Measurements from ENCODE around the gene TBX18.

TBX18 gene

GRCh38 chr6:84667252-84668213, 96.9 kb downstream of the TBX18 start:
- Histone ChIP-seq H3K4me3 (ENCODE audit: low read length) (no peak overlapping the region), H3K36me3 (ENCODE audit: control insufficient read depth, low read length) (no peaks in the 10 kb centered on the region), H3K4me1 (ENCODE audit: control insufficient read depth, low read length) (no peaks in the 10 kb centered on the region), H3K9me3 (ENCODE audit: control insufficient read depth, insufficient read depth, low read length) (no peaks in the 10 kb centered on the region), H3K9me2 (replicated peaks; ENCODE audit: control insufficient read depth, low read length) (no peaks in the 10 kb centered on the region), H3K27me3 (ENCODE audit: control insufficient read depth, low read length) (no peaks in the 10 kb centered on the region), H3K4me2 (ENCODE audit: low read length) (no peak overlapping the region), H3K27ac (ENCODE audit: low read depth, low read length) (no peak overlapping the region), H4K20me1 (ENCODE audit: control insufficient read depth, insufficient read depth, low read depth, low read length) (no peaks in the 10 kb centered on the region), H3F3A (ENCODE audit: control insufficient read depth, insufficient read depth) (no peaks in the 10 kb centered on the region), H3K79me2 (ENCODE audit: control insufficient read depth, low read length) (no peaks in the 10 kb centered on the region)
- no peak for TF ChIP-seq EZH2phosphoT487 (IDR thresholded peaks at IDR 0.05; ENCODE audit: borderline replicate concordance, low read length)
- TF ChIP-seq CTCF (IDR thresholded peaks at IDR 0.05; ENCODE audit: low read depth, low read length, poor library complexity, severe bottlenecking): no peak

GRCh38 chr6:84665401-84665800, 99.0 kb downstream of the TBX18 start:
- no peak overlapping the region for H3K4me2 ChIP-seq (ENCODE audit: low read length)
- TF ChIP-seq EZH2phosphoT487 (IDR thresholded peaks at IDR 0.05; ENCODE audit: borderline replicate concordance, low read length) (no peak), CTCF (IDR thresholded peaks at IDR 0.05; ENCODE audit: low read depth, low read length, poor library complexity, severe bottlenecking) (no peak)
- H3K79me2 ChIP-seq (ENCODE audit: control insufficient read depth, low read length): no peaks in the 10 kb centered on the region
- H3F3A ChIP-seq (ENCODE audit: control insufficient read depth, insufficient read depth): no peaks in the 10 kb centered on the region
- H3K4me3 ChIP-seq (ENCODE audit: low read length): no peak overlapping the region
- no peaks in the 10 kb centered on the region for H3K27me3 ChIP-seq (ENCODE audit: control insufficient read depth, low read length)
- H3K27ac ChIP-seq (ENCODE audit: low read depth, low read length): no peak overlapping the region
- no peaks in the 10 kb centered on the region for H3K4me1 ChIP-seq (ENCODE audit: control insufficient read depth, low read length)
- H3K9me2 ChIP-seq (replicated peaks; ENCODE audit: control insufficient read depth, low read length): no peaks in the 10 kb centered on the region
- no peaks in the 10 kb centered on the region for H3K9me3 ChIP-seq (ENCODE audit: control insufficient read depth, insufficient read depth, low read length)
- H4K20me1 ChIP-seq (ENCODE audit: control insufficient read depth, insufficient read depth, low read depth, low read length): no peaks in the 10 kb centered on the region
- H3K36me3 ChIP-seq (ENCODE audit: control insufficient read depth, low read length): no peaks in the 10 kb centered on the region

GRCh38 chr6:84663866-84664265, 100.5 kb downstream of the TBX18 start:
- Histone ChIP-seq H3K9me2 (replicated peaks; ENCODE audit: control insufficient read depth, low read length) (no peaks in the 10 kb centered on the region), H3K4me1 (ENCODE audit: control insufficient read depth, low read length) (no peaks in the 10 kb centered on the region), H3K36me3 (ENCODE audit: control insufficient read depth, low read length) (no peaks in the 10 kb centered on the region), H3K27me3 (ENCODE audit: control insufficient read depth, low read length) (no peaks in the 10 kb centered on the region), H3K27ac (ENCODE audit: low read depth, low read length) (no peak overlapping the region), H3K9me3 (ENCODE audit: control insufficient read depth, insufficient read depth, low read length) (no peaks in the 10 kb centered on the region), H3K4me2 (ENCODE audit: low read length) (no peak overlapping the region), H3K4me3 (ENCODE audit: low read length) (no peak overlapping the region), H3F3A (ENCODE audit: control insufficient read depth, insufficient read depth) (no peaks in the 10 kb centered on the region), H4K20me1 (ENCODE audit: control insufficient read depth, insufficient read depth, low read depth, low read length) (no peaks in the 10 kb centered on the region), H3K79me2 (ENCODE audit: control insufficient read depth, low read length) (no peaks in the 10 kb centered on the region)
- no peak for TF ChIP-seq EZH2phosphoT487 (IDR thresholded peaks at IDR 0.05; ENCODE audit: borderline replicate concordance, low read length)
- TF ChIP-seq CTCF (IDR thresholded peaks at IDR 0.05; ENCODE audit: low read depth, low read length, poor library complexity, severe bottlenecking): no peak
